ENCODE measurements around the gene TFDP2. TPM values are rescaled to one million over a fixed set of nuclear protein-coding genes. Genes with fewer than 3 reads are reported as not detected.
"Not testable (repeated sequence)": the region's sequence is repeated elsewhere in the genome, so short reads cannot be mapped to it uniquely, and the experiment has no call there.

TFDP2 gene
- total RNA-seq, 1 donor from 2014 or later, result 41.3 TPM

DNA sequence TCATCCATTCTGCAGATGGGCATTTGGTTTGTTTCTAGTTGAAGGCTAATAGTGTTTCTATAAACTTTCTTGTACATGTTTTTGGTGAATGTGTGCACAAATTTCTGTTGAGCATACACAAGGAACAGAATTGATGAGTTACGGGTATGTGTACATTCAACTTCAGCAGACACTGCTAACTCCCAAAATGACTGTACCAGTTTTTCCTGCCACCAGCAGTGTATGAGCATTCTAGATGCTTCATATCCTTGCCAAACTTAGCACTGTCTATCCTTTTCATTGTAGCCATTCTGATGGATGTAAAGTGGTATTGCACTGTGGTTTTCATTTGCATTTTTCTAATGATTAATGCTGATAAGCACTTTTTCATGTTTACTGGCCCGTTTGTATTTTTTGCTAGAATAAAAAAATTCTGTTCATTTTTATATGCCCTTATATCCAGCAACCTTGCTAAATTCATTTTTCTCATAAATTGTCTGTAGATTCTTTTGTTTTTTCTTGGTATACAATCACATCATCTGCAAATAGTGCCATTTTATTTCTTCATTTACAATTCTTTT, 162.7 kb downstream of the TFDP2 start:
- no peak for ATAC-seq
- no peak overlapping the region for H3K27ac ChIP-seq

DNA sequence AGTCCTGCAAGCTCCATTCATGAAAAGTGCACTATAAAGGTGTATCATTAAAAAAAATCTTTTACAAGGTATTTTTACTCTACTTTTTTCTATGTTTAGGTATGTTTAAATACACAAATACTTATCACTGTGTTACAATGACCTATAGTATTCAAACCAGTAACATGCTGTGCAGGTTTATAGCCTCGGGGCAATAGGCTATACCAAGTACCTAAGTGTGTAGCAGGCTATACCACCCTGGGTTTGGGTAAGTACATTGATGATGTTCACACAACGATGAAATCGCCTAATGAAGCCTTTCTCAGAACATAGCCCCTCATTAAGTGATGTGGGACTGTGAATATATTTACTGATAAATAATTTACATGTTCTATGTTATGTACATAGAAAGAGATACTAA, 168.3 kb downstream of the TFDP2 start:
- Histone ChIP-seq H3K27ac (no peak overlapping the region), H3K27me3 (ENCODE audit: low read depth) (no peaks in the 10 kb centered on the region), H3K4me3 (no peak overlapping the region), H3K9me3 (no peaks in the 10 kb centered on the region), H3K4me1 (no peaks in the 10 kb centered on the region), H3K36me3 (peaks cover 8% of the 10 kb centered on the region)
- DNase-seq (no peak), ATAC-seq (no peak)
- TF ChIP-seq, protein P1, sequence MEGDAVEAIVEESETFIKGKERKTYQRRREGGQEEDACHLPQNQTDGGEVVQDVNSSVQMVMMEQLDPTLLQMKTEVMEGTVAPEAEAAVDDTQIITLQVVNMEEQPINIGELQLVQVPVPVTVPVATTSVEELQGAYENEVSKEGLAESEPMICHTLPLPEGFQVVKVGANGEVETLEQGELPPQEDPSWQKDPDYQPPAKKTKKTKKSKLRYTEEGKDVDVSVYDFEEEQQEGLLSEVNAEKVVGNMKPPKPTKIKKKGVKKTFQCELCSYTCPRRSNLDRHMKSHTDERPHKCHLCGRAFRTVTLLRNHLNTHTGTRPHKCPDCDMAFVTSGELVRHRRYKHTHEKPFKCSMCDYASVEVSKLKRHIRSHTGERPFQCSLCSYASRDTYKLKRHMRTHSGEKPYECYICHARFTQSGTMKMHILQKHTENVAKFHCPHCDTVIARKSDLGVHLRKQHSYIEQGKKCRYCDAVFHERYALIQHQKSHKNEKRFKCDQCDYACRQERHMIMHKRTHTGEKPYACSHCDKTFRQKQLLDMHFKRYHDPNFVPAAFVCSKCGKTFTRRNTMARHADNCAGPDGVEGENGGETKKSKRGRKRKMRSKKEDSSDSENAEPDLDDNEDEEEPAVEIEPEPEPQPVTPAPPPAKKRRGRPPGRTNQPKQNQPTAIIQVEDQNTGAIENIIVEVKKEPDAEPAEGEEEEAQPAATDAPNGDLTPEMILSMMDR (IDR thresholded peaks at IDR 0.05), result no peak
- intact Hi-C loops (cut with DNase I), result no loop called here

More for the DNA sequence above, 162.7 kb downstream of the TFDP2 start:
- DNase-seq, result no peak
- Histone ChIP-seq H3K36me3 (peaks cover 3% of the 10 kb centered on the region), H3K27me3 (ENCODE audit: low read depth) (no peaks in the 10 kb centered on the region), H3K4me1 (no peaks in the 10 kb centered on the region), H3K4me3 (no peak overlapping the region), H3K9me3 (no peaks in the 10 kb centered on the region)
- intact Hi-C loops (cut with DNase I), result no loop called here
- TF ChIP-seq, protein P1 (IDR thresholded peaks at IDR 0.05), result no peak

DNA sequence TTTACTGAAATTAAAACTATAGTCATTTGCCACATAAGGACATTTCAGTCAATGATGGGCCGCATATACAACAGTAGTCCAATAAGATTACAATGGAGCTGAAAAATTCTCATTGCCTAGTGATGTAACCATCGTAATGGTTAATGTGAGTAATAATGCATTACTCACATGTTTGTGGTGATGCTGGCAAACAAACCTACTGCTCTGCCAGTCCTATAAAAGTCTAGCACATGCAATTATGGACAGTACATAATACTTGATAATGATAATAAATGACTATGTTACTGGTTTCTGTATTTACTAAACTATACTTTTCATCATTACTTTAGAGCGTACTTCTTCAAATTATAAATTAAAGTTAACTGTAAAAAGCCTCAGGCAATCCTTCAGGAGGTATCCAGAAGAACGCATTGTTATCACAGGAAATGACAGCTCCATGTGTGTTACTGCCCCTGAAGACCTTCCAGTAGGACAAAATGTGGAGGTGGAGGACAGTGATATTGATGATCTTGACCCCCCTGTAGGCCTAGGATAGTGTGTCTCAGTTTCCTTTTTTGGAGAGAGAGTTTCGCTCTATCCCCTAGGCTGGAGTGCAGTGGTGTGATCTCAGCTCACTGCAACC, 170.2 kb downstream of the TFDP2 start:
- H3K36me3 ChIP-seq, result peaks cover 12% of the 10 kb centered on the region
- H3K9me3 ChIP-seq, result no peaks in the 10 kb centered on the region
- TF ChIP-seq, protein P1 (IDR thresholded peaks at IDR 0.05), result no peak
- H3K27ac ChIP-seq, result no peak overlapping the region
- DNase-seq (no peak), ATAC-seq (no peak)
- H3K27me3 ChIP-seq (ENCODE audit: low read depth), result no peaks in the 10 kb centered on the region
- H3K4me3 ChIP-seq, result no peak overlapping the region
- intact Hi-C loops (cut with DNase I), result no loop called here
- H3K4me1 ChIP-seq, result no peaks in the 10 kb centered on the region

DNA sequence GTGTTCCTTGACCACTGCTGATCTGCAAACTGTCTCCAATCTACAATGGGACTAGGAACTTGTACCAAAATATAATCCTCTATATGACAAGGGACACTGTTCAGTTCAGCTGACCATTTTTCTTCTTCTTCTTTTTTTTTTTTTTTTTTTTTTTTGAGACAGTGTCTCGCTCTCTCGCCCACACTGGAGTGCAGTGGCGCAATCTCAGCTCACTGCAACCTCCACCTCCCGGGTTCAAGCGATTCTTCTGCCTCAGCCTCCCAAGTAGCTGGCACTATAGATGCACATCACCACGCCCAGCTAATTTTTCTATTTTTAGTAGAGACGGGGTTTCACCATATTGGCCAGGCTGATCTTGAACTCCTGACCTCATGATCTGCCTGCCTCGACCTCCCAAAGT, 174.6 kb downstream of the TFDP2 start:
- DNase-seq; H3K4me1 ChIP-seq; H3K27ac ChIP-seq; H3K9me3 ChIP-seq; H3K27me3 ChIP-seq (ENCODE audit: low read depth); ATAC-seq; intact Hi-C loops (cut with DNase I); H3K4me3 ChIP-seq: not testable (repeated sequence)
- peaks cover 20% of the 10 kb centered on the region for H3K36me3 ChIP-seq

DNA sequence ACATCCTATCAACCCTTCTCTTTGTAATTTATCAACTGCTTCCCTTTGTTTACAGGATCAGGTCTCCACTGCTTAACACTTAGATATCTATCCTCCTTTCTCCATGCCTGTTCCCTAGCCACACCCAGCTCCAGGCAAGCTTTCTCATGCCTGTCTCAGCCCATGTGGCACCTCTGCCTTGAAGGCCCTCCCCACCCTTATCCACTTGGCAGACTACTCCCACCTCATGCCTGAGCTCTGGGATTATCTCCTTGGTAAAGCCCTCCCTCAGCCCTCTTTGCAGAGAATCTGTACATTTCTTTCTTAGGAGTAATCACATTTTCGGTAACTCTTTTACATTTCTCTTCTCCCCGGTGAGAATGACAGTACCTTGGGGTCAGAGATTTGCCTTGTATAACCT, 176.9 kb downstream of the TFDP2 start:
- no peak for ATAC-seq

DNA sequence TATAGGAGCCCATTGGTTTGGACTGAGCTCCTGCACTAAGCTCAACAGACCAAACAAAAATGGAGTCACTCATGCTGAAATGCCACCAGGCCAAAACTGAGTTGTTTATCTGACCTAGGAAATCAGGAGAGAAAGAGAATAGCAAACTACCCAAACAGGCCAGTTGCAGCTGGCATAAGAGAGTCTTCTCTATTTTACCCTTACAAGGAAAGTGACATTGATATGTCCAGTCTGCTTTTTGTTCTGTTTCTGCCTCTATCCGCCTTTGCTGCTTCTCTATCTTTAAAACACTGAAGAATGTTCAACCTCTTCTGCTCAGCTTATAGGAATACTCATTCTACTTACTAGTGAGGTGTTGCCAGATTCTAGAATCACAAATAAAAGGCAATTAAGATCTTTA, 177.8 kb downstream of the TFDP2 start:
- TF ChIP-seq, protein P1 (IDR thresholded peaks at IDR 0.05), result no peak
- H3K27ac ChIP-seq, result no peak overlapping the region
- ATAC-seq (no peak), DNase-seq (no peak)
- H3K4me1 ChIP-seq, result no peaks in the 10 kb centered on the region
- H3K36me3 ChIP-seq, result peaks cover 19% of the 10 kb centered on the region
- H3K4me3 ChIP-seq, result no peak overlapping the region
- no peaks in the 10 kb centered on the region for H3K27me3 ChIP-seq (ENCODE audit: low read depth)
- no peaks in the 10 kb centered on the region for H3K9me3 ChIP-seq
- intact Hi-C loops (cut with DNase I), result no loop called here

More for the DNA sequence above, 176.9 kb downstream of the TFDP2 start:
- no peak for DNase-seq
- TF ChIP-seq, protein P1 (IDR thresholded peaks at IDR 0.05), result no peak
- Histone ChIP-seq H3K36me3 (peaks cover 22% of the 10 kb centered on the region), H3K27ac (no peak overlapping the region), H3K4me3 (no peak overlapping the region), H3K4me1 (no peaks in the 10 kb centered on the region), H3K27me3 (ENCODE audit: low read depth) (no peaks in the 10 kb centered on the region), H3K9me3 (no peaks in the 10 kb centered on the region)
- intact Hi-C loops (cut with DNase I), result no loop called here
